Measurements from ENCODE around the gene TXNRD1. TPM values are rescaled to one million over a fixed set of nuclear protein-coding genes. Genes with fewer than 3 reads are reported as not detected.
A peak's percentile ranks its signal among the peaks of the same experiment; 100 is the strongest.
"Not testable (repeated sequence)": the region's sequence is repeated elsewhere in the genome, so short reads cannot be mapped to it uniquely, and the experiment has no call there.

Gene TXNRD1
- total RNA-seq = 98.8 TPM

- intact Hi-C loops (cut with DNase I) = no loop called here
- peak; percentile 81 for ATAC-seq
- DNase-seq (ENCODE audit: low spot score) = peak; percentile 86
Observed at GRCh38 chr12:104215638-104216297, at the start of gene TXNRD1. TXNRD1 (plus strand) TSS chr12:104215779; CDS start chr12:104215803, 24 bp downstream.

- no peak for ATAC-seq
- intact Hi-C loops (cut with DNase I) = no loop called here
Observed at GRCh38 chr12:104165801-104166200, 49.8 kb upstream of the TXNRD1 start.

GRCh38 chr12:104166465-104166864, 49.1 kb upstream of the TXNRD1 start:
- ATAC-seq = peak; percentile 39
- intact Hi-C loops (cut with DNase I) = no loop called here
- DNase-seq (ENCODE audit: low spot score) = no peak

More at GRCh38 chr12:104165801-104166200, 49.8 kb upstream of the TXNRD1 start:
- no peak for DNase-seq (ENCODE audit: low spot score)

- intact Hi-C loops (cut with DNase I) = no loop called here
- no peak for DNase-seq (ENCODE audit: low spot score)
- ATAC-seq = no peak
Observed at GRCh38 chr12:104167519-104168458, 47.8 kb upstream of the TXNRD1 start.

- intact Hi-C loops (cut with DNase I) = no loop called here
- no peak for DNase-seq (ENCODE audit: low spot score)
- no peak for ATAC-seq
Observed at GRCh38 chr12:104168596-104168995, 47.0 kb upstream of the TXNRD1 start.

- intact Hi-C loops (cut with DNase I) = no loop called here
- no peak for DNase-seq (ENCODE audit: low spot score)
- ATAC-seq = no peak
Observed at GRCh38 chr12:104171785-104172569, 43.6 kb upstream of the TXNRD1 start.

GRCh38 chr12:104172570-104172947, 43.0 kb upstream of the TXNRD1 start:
- no peak for DNase-seq (ENCODE audit: low spot score)
- intact Hi-C loops (cut with DNase I) = no loop called here
- no peak for ATAC-seq

GRCh38 chr12:104173804-104174203, 41.8 kb upstream of the TXNRD1 start:
- ATAC-seq; DNase-seq (ENCODE audit: low spot score); intact Hi-C loops (cut with DNase I): not testable (repeated sequence)

GRCh38 chr12:104175726-104176247, 39.8 kb upstream of the TXNRD1 start:
- intact Hi-C loops (cut with DNase I) = no loop called here
- DNase-seq (ENCODE audit: low spot score) = no peak
- no peak for ATAC-seq

- intact Hi-C loops (cut with DNase I) = no loop called here
- DNase-seq (ENCODE audit: low spot score) (no peak), ATAC-seq (no peak)
Observed at GRCh38 chr12:104177336-104177662, 38.3 kb upstream of the TXNRD1 start.

- intact Hi-C loops (cut with DNase I) = no loop called here
- DNase-seq (ENCODE audit: low spot score) = peak; percentile 87
- ATAC-seq = peak; percentile 92
Observed at GRCh38 chr12:104177663-104178501, 37.7 kb upstream of the TXNRD1 start.

GRCh38 chr12:104180374-104180773, 35.2 kb upstream of the TXNRD1 start:
- no peak for ATAC-seq
- intact Hi-C loops (cut with DNase I) = no loop called here

GRCh38 chr12:104181313-104181712, 34.3 kb upstream of the TXNRD1 start:
- ATAC-seq (no peak), DNase-seq (ENCODE audit: low spot score) (no peak)
- intact Hi-C loops (cut with DNase I) = no loop called here

More at GRCh38 chr12:104180374-104180773, 35.2 kb upstream of the TXNRD1 start:
- DNase-seq (ENCODE audit: low spot score) = no peak

- peak; percentile 79 for DNase-seq (ENCODE audit: low spot score)
- peak; percentile 70 for ATAC-seq
Observed at GRCh38 chr12:104182144-104182543, 33.4 kb upstream of the TXNRD1 start.

GRCh38 chr12:104182621-104183378, 32.8 kb upstream of the TXNRD1 start:
- ATAC-seq (no peak), DNase-seq (ENCODE audit: low spot score) (no peak)
- intact Hi-C loops (cut with DNase I) = no loop called here

More at GRCh38 chr12:104182144-104182543, 33.4 kb upstream of the TXNRD1 start:
- intact Hi-C loops (cut with DNase I) = no loop called here

GRCh38 chr12:104183443-104183842, 32.1 kb upstream of the TXNRD1 start:
- no peak for ATAC-seq
- intact Hi-C loops (cut with DNase I) = no loop called here

GRCh38 chr12:104187446-104188155, 28.0 kb upstream of the TXNRD1 start:
- intact Hi-C loops (cut with DNase I) = no loop called here
- DNase-seq (ENCODE audit: low spot score) = no peak
- no peak for ATAC-seq

More at GRCh38 chr12:104183443-104183842, 32.1 kb upstream of the TXNRD1 start:
- no peak for DNase-seq (ENCODE audit: low spot score)

Data from sciatic nerve (tissue), 2 donors.